GM23338 (cell line): Measurements from ENCODE around the gene DCAF10. TPM values are rescaled to one million over a fixed set of nuclear protein-coding genes. Genes with fewer than 3 reads are reported as not detected.
"Not testable (repeated sequence)": the region's sequence is repeated elsewhere in the genome, so short reads cannot be mapped to it uniquely, and the experiment has no call there.

Source experiments
- ATAC-seq: fragments of 200-7000 bp; cut with Tn5 transposase; 3 replicates; pipeline ENCODE4 v1.9.1; 2020
- DNase-seq: peaks from one replicate; pipeline ENCODE4 v3.0.0-alpha.2; 2015; ENCODE audit warnings: low spot score
- H2AFZ ChIP-seq: fragments of 200-600 bp; sonication (generic); 2 replicates; pipeline ENCODE4 v1.8.0; 2016; ENCODE audit warnings: antibody characterized with exemption, mild to moderate bottlenecking, moderate library complexity
- H3F3A ChIP-seq: fragments of 200-600 bp; sonication (generic); replicated peaks from 2 replicates; pipeline ENCODE4 v1.8.0; 2017; ENCODE audit warnings: antibody characterized with exemption, mixed run types, low read depth
- H3K27ac ChIP-seq: fragments of 200-600 bp; sonication (generic); 2 replicates; pipeline ENCODE4 v1.6.1; 2016; ENCODE audit warnings: low read depth
- H3K27me3 ChIP-seq: fragments of 200-600 bp; sonication (generic); 2 replicates; pipeline ENCODE4 v1.8.0; 2016; ENCODE audit warnings: mild to moderate bottlenecking, mixed run types, moderate library complexity; ENCODE audit not compliant: insufficient read depth
- H3K36me3 ChIP-seq: fragments of 200-600 bp; sonication (generic); 2 replicates; pipeline ENCODE4 v1.8.0; 2016; ENCODE audit warnings: mild to moderate bottlenecking; ENCODE audit not compliant: insufficient read depth
- H3K4me1 ChIP-seq: fragments of 200-600 bp; sonication (generic); 2 replicates; pipeline ENCODE4 v1.8.0; 2016; ENCODE audit warnings: mild to moderate bottlenecking, moderate library complexity; ENCODE audit not compliant: insufficient read depth
- H3K4me2 ChIP-seq: fragments of 200-600 bp; sonication (generic); 2 replicates; pipeline ENCODE4 v1.7.1; 2017; ENCODE audit warnings: mixed run types
- H3K4me3 ChIP-seq: fragments of 200-600 bp; sonication (generic); 2 replicates; pipeline ENCODE4 v1.6.1; 2016; ENCODE audit warnings: mixed run types
- H3K79me2 ChIP-seq: fragments of 200-600 bp; sonication (generic); replicated peaks from 2 replicates; pipeline ENCODE4 v1.8.0; 2017; ENCODE audit warnings: mild to moderate bottlenecking; ENCODE audit not compliant: insufficient read depth
- H3K9me2 ChIP-seq: fragments of 200-600 bp; sonication (generic); 2 replicates; pipeline ENCODE4 v1.8.0; 2017; ENCODE audit not compliant: insufficient read depth
- H4K20me1 ChIP-seq: fragments of 200-600 bp; sonication (generic); replicated peaks from 2 replicates; pipeline ENCODE4 v1.8.0; 2017; ENCODE audit warnings: mild to moderate bottlenecking; ENCODE audit not compliant: insufficient read depth
- H3K27ac Mint-ChIP-seq: 2 replicates; pipeline ENCODE4 v1.8.0; 2020; ENCODE audit warnings: inconsistent platforms, mild to moderate bottlenecking, moderate library complexity, mixed read lengths
- H3K27me3 Mint-ChIP-seq: 3 replicates; pipeline ENCODE4 v1.8.0; 2022; ENCODE audit warnings: low read depth, mild to moderate bottlenecking, moderate library complexity, mixed read lengths, inconsistent platforms; ENCODE audit not compliant: insufficient read depth, poor library complexity
- H3K36me3 Mint-ChIP-seq: 3 replicates; pipeline ENCODE4 v1.8.0; 2021; ENCODE audit warnings: low read depth, mild to moderate bottlenecking, inconsistent platforms, moderate library complexity, mixed read lengths
- H3K4me1 Mint-ChIP-seq: 3 replicates; pipeline ENCODE4 v1.8.0; 2020; ENCODE audit warnings: mild to moderate bottlenecking, inconsistent platforms, mixed read lengths
- H3K4me3 Mint-ChIP-seq: 3 replicates; pipeline ENCODE4 v1.8.0; 2021; ENCODE audit warnings: moderate library complexity, mild to moderate bottlenecking, inconsistent platforms, mixed read lengths
- H3K9me3 Mint-ChIP-seq: 3 replicates; pipeline ENCODE4 v1.8.0; 2020; ENCODE audit warnings: moderate library complexity, mild to moderate bottlenecking, inconsistent platforms, mixed read lengths
- CTCF ChIP-seq, 2 experiments: fragments of 200-600 bp in 1 of 2; sonication (generic) in 1 of 2; conservative IDR thresholded peaks; 2 replicates each; pipeline versions ENCODE4 v1.5.1 to v1.6.1; 2016 to 2017; ENCODE audit warnings: antibody characterized with exemption in 2 of 2, low read depth in 2 of 2, mild to moderate bottlenecking in 2 of 2, moderate library complexity in 1 of 2
- EZH2 ChIP-seq: fragments of 200-600 bp; sonication (generic); IDR thresholded peaks from one replicate; pipeline ENCODE4 v1.8.0; 2017; ENCODE audit warnings: antibody characterized with exemption, mild to moderate bottlenecking, low read depth; ENCODE audit not compliant: unreplicated experiment
- EZH2phosphoT487 ChIP-seq: fragments of 200-600 bp; sonication (generic); IDR thresholded peaks from one replicate; pipeline ENCODE4 v1.8.1; 2018; ENCODE audit warnings: antibody characterized with exemption; ENCODE audit not compliant: unreplicated experiment
- POLR2AphosphoS5 ChIP-seq: IDR thresholded peaks from 2 replicates; pipeline ENCODE4 v1.6.1; 2016; ENCODE audit warnings: antibody characterized with exemption, low read depth
- ZNF114 ChIP-seq: fragments of 250-450 bp; sonication (Bioruptor Pico); IDR thresholded peaks from 2 replicates; pipeline ENCODE4 v1.5.0; 2020; ENCODE audit warnings: mild to moderate bottlenecking, moderate library complexity
- ZNF331 ChIP-seq: fragments of 250-450 bp; sonication (Bioruptor Pico); IDR thresholded peaks from 2 replicates; pipeline ENCODE4 v1.5.0; 2020; ENCODE audit warnings: low read depth, mild to moderate bottlenecking, moderate library complexity
- polyA plus RNA-seq: library from polyadenylated mRNA; unstranded; fragments of >200 nt; fragmentation: Nextera tagmentation; extraction: Ambion mirVana; gene quantifications from 2 replicates; pipeline ENCODE4 v1.2.1, GENCODE V29; 2016
- total RNA-seq: library from RNA; depleted of rRNA; stranded (reverse); fragments of >200 nt; shearing (Covaris generic); gene quantifications from 2 replicates; pipeline ENCODE4 v1.2.3, GENCODE V29; 2014
- TF ChIP-seq, protein P1 (sequence below): IDR thresholded peaks from 2 replicates; pipeline ENCODE4 v1.6.1; 2016; ENCODE audit warnings: antibody characterized with exemption
- TF ChIP-seq, protein P2 (sequence below): fragments of 250-450 bp; sonication (Bioruptor Pico); IDR thresholded peaks from 2 replicates; pipeline ENCODE4 v1.5.0; 2020; ENCODE audit warnings: mild to moderate bottlenecking, moderate library complexity

Gene DCAF10
- total and polyA plus RNA-seq, 2 experiments from 2014 or later, result 6.6 to 11.5 TPM

DNA sequence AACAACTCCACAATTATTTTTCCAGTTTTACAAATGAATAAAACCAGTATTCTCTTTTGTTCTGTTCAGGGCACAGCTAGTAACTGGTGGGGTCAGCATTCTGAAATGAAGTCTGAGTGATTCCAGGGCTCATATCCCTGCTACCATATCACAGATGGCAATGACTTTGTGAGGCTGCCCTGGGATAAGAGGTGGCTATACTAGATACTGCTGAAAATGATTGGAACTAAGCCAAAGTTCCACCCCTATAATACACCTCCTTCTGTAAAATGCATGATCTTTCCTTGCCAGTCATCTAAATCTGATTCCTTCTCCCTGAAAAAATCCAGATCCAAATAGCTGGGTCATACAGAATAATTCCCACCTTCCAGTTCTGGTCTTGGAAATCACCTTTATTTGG, 88.9 kb downstream of the DCAF10 start (continued):
- TF ChIP-seq, protein P1, sequence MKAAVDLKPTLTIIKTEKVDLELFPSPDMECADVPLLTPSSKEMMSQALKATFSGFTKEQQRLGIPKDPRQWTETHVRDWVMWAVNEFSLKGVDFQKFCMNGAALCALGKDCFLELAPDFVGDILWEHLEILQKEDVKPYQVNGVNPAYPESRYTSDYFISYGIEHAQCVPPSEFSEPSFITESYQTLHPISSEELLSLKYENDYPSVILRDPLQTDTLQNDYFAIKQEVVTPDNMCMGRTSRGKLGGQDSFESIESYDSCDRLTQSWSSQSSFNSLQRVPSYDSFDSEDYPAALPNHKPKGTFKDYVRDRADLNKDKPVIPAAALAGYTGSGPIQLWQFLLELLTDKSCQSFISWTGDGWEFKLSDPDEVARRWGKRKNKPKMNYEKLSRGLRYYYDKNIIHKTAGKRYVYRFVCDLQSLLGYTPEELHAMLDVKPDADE, result no peak
- no peak for TF ChIP-seq POLR2AphosphoS5

DNA sequence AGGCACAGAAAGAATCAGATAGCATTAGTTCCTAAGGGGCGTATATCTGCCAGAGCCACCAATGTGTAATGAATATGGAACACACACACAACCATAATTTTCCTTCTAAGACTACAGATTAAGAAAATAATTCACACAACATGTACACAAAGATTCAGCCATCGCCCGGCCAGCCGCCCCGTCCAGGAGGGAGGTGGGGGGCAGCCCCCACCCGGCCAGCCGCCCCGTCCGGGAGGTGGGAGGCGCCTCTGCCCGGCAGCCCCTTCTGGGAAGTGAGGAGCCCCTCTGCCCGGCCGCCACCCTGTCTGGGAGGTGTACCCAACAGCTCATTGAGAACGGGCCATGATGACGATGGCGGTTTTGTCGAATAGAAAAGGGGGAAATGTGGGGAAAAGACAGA, 90.4 kb downstream of the DCAF10 start:
- H2AFZ ChIP-seq, H3K36me3 ChIP-seq: not testable (repeated sequence)

GRCh38 chr9:37892063-37892462, 91.5 kb downstream of the DCAF10 start:
- H3K4me1 Mint-ChIP-seq, result no peaks in the 10 kb centered on the region
- no peak overlapping the region for H2AFZ ChIP-seq
- no peak for ATAC-seq
- H3K4me1 ChIP-seq, result no peaks in the 10 kb centered on the region
- H3K4me3 Mint-ChIP-seq, result no peak overlapping the region
- H4K20me1 ChIP-seq, result 0 out of 2 replicates have a peak, but pooled peaks cover under 1% of the 10 kb centered on the region
- H3K9me2 ChIP-seq, result no peaks in the 10 kb centered on the region
- DNase-seq, result no peak
- H3K36me3 Mint-ChIP-seq, result peaks cover 59% of the 10 kb centered on the region
- H3F3A ChIP-seq, result no peaks in the 10 kb centered on the region
- H3K4me2 ChIP-seq, result no peak overlapping the region
- H3K27me3 Mint-ChIP-seq, result no peaks in the 10 kb centered on the region
- no peaks in the 10 kb centered on the region for H3K27me3 ChIP-seq
- no peak overlapping the region for H3K4me3 ChIP-seq
- H3K9me3 Mint-ChIP-seq, result no peaks in the 10 kb centered on the region
- H3K79me2 ChIP-seq, result no peaks in the 10 kb centered on the region
- no peak overlapping the region for H3K27ac Mint-ChIP-seq
- peaks cover 4% of the 10 kb centered on the region; the same call in 1 of the 2 replicates for H3K36me3 ChIP-seq
- H3K27ac ChIP-seq, result no peak overlapping the region
- no peak for TF ChIP-seq ZNF331 (CRISPR knock-in tag)
- TF ChIP-seq EZH2phosphoT487, result no peak
- TF ChIP-seq ZNF114 (CRISPR knock-in tag), result no peak
- TF ChIP-seq, protein P2, sequence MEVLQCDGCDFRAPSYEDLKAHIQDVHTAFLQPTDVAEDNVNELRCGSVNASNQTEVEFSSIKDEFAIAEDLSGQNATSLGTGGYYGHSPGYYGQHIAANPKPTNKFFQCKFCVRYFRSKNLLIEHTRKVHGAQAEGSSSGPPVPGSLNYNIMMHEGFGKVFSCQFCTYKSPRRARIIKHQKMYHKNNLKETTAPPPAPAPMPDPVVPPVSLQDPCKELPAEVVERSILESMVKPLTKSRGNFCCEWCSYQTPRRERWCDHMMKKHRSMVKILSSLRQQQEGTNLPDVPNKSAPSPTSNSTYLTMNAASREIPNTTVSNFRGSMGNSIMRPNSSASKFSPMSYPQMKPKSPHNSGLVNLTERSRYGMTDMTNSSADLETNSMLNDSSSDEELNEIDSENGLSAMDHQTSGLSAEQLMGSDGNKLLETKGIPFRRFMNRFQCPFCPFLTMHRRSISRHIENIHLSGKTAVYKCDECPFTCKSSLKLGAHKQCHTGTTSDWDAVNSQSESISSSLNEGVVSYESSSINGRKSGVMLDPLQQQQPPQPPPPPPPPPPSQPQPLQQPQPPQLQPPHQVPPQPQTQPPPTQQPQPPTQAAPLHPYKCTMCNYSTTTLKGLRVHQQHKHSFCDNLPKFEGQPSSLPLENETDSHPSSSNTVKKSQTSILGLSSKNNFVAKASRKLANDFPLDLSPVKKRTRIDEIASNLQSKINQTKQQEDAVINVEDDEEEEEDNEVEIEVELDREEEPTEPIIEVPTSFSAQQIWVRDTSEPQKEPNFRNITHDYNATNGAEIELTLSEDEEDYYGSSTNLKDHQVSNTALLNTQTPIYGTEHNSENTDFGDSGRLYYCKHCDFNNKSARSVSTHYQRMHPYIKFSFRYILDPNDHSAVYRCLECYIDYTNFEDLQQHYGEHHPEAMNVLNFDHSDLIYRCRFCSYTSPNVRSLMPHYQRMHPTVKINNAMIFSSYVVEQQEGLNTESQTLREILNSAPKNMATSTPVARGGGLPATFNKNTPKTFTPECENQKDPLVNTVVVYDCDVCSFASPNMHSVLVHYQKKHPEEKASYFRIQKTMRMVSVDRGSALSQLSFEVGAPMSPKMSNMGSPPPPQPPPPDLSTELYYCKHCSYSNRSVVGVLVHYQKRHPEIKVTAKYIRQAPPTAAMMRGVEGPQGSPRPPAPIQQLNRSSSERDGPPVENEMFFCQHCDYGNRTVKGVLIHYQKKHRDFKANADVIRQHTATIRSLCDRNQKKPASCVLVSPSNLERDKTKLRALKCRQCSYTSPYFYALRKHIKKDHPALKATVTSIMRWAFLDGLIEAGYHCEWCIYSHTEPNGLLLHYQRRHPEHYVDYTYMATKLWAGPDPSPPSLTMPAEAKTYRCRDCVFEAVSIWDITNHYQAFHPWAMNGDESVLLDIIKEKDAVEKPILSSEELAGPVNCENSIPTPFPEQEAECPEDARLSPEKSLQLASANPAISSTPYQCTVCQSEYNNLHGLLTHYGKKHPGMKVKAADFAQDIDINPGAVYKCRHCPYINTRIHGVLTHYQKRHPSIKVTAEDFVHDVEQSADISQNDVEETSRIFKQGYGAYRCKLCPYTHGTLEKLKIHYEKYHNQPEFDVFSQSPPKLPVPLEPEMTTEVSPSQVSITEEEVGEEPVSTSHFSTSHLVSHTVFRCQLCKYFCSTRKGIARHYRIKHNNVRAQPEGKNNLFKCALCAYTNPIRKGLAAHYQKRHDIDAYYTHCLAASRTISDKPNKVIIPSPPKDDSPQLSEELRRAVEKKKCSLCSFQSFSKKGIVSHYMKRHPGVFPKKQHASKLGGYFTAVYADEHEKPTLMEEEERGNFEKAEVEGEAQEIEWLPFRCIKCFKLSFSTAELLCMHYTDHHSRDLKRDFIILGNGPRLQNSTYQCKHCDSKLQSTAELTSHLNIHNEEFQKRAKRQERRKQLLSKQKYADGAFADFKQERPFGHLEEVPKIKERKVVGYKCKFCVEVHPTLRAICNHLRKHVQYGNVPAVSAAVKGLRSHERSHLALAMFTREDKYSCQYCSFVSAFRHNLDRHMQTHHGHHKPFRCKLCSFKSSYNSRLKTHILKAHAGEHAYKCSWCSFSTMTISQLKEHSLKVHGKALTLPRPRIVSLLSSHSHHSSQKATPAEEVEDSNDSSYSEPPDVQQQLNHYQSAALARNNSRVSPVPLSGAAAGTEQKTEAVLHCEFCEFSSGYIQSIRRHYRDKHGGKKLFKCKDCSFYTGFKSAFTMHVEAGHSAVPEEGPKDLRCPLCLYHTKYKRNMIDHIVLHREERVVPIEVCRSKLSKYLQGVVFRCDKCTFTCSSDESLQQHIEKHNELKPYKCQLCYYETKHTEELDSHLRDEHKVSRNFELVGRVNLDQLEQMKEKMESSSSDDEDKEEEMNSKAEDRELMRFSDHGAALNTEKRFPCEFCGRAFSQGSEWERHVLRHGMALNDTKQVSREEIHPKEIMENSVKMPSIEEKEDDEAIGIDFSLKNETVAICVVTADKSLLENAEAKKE (CRISPR knock-in tag), result no peak
- no peak for TF ChIP-seq CTCF (conservative IDR thresholded peaks at IDR 0.05; ENCODE audit: low read depth in 2 of 2)
- no peak for TF ChIP-seq POLR2AphosphoS5
- no peak for TF ChIP-seq EZH2

More for the DNA sequence above, 90.4 kb downstream of the DCAF10 start:
- H3F3A ChIP-seq, H3K79me2 ChIP-seq, H3K4me3 ChIP-seq, H3K27ac Mint-ChIP-seq, H3K4me2 ChIP-seq, H3K4me1 Mint-ChIP-seq, H3K27me3 ChIP-seq, H3K9me3 Mint-ChIP-seq, H3K27ac ChIP-seq, ATAC-seq, H4K20me1 ChIP-seq, DNase-seq, H3K27me3 Mint-ChIP-seq, H3K4me1 ChIP-seq, H3K9me2 ChIP-seq, H3K4me3 Mint-ChIP-seq: not testable (repeated sequence)
- peaks cover 51% of the 10 kb centered on the region for H3K36me3 Mint-ChIP-seq
